C4-2B (cell line): ENCODE measurements around the gene AKR1C4.
"Not testable (repeated sequence)": the region's sequence is repeated elsewhere in the genome, so short reads cannot be mapped to it uniquely, and the experiment has no call there.

ENCODE experiments used
- H3K27ac ChIP-seq: fragments of 450-650 bp; 2 replicates; pipeline ENCODE4 v1.5.1; 2017
- CTCF ChIP-seq: fragments of 450-650 bp; conservative IDR thresholded peaks from 2 replicates; pipeline ENCODE4 v1.5.1; 2017; ENCODE audit warnings: mild to moderate bottlenecking
- ZFX ChIP-seq: fragments of 450-650 bp; IDR thresholded peaks from 2 replicates; pipeline ENCODE4 v1.6.1; 2017

The AKR1C4 gene

GRCh38 chr10:5206799-5207198 is 10.2 kb downstream of the AKR1C4 start:
- TF ChIP-seq CTCF (no peak), ZFX (no peak)
- no peak overlapping the region for H3K27ac ChIP-seq

DNA sequence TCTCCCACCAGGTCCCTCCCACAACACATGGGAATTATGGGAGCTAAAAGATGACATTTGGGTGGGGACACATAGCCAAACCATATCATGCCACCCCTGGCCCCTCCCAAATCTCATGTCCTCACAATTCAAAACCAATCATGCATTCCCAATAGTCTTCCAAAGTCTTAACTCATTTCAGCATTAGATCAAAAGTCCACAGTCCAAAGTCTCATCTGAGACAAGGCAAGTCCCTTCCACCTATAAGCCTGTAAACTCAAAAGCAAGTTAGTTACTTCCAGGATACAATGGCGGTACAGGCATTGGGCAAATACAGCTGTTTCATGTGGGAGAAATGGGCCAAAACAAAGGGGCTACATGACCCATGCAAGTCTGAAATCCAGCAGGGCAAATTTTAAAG is 13.1 kb downstream of the AKR1C4 start:
- H3K27ac ChIP-seq: not testable (repeated sequence)

- peak; percentile 38 for TF ChIP-seq CTCF
- not testable (repeated sequence) for H3K27ac ChIP-seq
These were observed 13.6 kb downstream of the AKR1C4 start for GRCh38 chr10:5210261-5210660.

DNA sequence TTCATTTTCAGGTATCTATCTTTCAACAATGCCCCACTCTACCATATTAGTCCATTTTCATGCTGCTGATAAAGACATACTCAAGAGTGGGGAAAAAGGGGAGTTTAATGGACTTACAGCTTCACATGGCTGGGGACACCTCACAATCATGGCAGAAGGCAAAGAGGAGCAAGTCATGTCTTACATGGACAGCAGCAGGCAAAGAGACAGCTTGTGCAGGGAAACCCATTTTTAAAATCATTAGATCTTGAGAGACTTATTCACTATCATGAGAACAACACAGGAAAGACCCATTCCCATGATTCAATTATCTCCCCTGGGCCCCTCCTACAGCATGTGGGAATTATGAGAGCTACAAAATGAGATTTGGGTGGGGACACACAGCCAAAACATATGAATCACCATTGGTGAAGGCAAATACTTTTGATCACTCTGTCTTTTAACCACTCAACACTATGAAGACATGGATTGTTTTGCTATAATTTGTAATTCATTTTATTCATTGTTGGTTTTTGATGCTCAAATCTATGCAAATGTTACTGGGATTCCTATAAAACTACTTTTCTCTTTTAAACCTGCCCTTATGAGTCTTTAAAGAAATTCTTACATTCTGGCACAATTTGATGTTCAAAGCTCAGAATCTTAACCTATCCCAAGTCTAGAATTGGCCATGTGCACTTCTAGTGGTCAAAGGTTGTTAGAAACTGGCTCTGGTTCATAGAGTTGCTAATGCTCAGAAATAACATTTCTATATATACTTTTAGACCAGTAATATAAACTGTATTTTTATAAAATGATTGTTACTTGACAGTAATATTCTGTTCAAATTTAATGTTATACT is 15.3 kb downstream of the AKR1C4 start:
- TF ChIP-seq CTCF (no peak), ZFX (no peak)
- H3K27ac ChIP-seq: no peak overlapping the region

- no peak for TF ChIP-seq CTCF
- no peak for TF ChIP-seq ZFX
- H3K27ac ChIP-seq: no peak overlapping the region
These were observed 20.2 kb downstream of the AKR1C4 start for GRCh38 chr10:5216801-5217200.

DNA sequence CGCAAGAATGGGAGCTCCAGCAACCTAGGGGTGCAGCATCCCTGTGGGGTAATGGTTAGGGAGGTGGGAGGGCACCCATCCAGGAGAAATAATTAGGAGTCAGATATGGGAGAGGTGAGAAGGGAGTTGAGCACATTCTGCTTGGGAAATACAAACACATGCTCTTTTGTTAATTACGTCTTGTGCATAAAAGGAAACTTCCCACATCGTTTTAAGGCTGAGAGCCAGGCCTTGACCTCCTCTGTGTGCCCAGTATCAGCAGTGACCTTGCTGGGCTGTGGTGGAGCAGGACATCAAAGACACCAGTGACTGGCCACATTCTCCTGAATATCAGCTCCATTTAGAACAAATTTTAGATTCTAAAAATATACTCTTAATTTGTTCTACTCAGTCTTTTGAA is 22.6 kb downstream of the AKR1C4 start:
- H3K27ac ChIP-seq: no peak overlapping the region
- TF ChIP-seq ZFX: no peak
- TF ChIP-seq CTCF: no peak

- not testable (repeated sequence) for H3K27ac ChIP-seq
These were observed 26.3 kb downstream of the AKR1C4 start for GRCh38 chr10:5222942-5223341.

GRCh38 chr10:5229019-5229418 is 32.4 kb downstream of the AKR1C4 start:
- H3K27ac ChIP-seq: no peak overlapping the region
- TF ChIP-seq CTCF: no peak
- TF ChIP-seq ZFX: no peak
